GM19193 (cell line): ENCODE data around the gene MSI2.

ENCODE experiments used
- POLR2A ChIP-seq: IDR thresholded peaks from 4 replicates; pipeline ENCODE4 v1.6.1; 2011; ENCODE audit not compliant: insufficient read depth, insufficient read length; ENCODE audit errors: extremely low read depth

The MSI2 gene

GRCh38 chr17:57537524-57538410 lies 281.4 kb downstream of the MSI2 start:
- TF ChIP-seq POLR2A: no peak

GRCh38 chr17:57538736-57539456 lies 282.6 kb downstream of the MSI2 start:
- no peak for TF ChIP-seq POLR2A

GRCh38 chr17:57539529-57540301 lies 283.4 kb downstream of the MSI2 start:
- no peak for TF ChIP-seq POLR2A

- TF ChIP-seq POLR2A: no peak
These were observed 284.3 kb downstream of the MSI2 start for GRCh38 chr17:57540596-57540995.

- no peak for TF ChIP-seq POLR2A
These were observed 284.7 kb downstream of the MSI2 start for GRCh38 chr17:57541049-57541448.

GRCh38 chr17:57541472-57542394 lies 285.4 kb downstream of the MSI2 start:
- TF ChIP-seq POLR2A: no peak

- TF ChIP-seq POLR2A: no peak
These were observed 286.2 kb downstream of the MSI2 start for GRCh38 chr17:57542510-57542909.

GRCh38 chr17:57543230-57543629 lies 286.9 kb downstream of the MSI2 start:
- no peak for TF ChIP-seq POLR2A

GRCh38 chr17:57544401-57544800 lies 288.1 kb downstream of the MSI2 start:
- no peak for TF ChIP-seq POLR2A

- no peak for TF ChIP-seq POLR2A
These were observed 288.6 kb downstream of the MSI2 start for GRCh38 chr17:57544834-57545463.

GRCh38 chr17:57545731-57546342 lies 289.5 kb downstream of the MSI2 start:
- no peak for TF ChIP-seq POLR2A

- no peak for TF ChIP-seq POLR2A
These were observed 292.4 kb downstream of the MSI2 start for GRCh38 chr17:57548421-57549410.
